GM21723 (cell line): ENCODE results near the gene ARHGEF19.
A peak's percentile ranks its signal among the peaks of the same experiment; 100 is the strongest.
"Not testable (repeated sequence)": the region's sequence is repeated elsewhere in the genome, so short reads cannot be mapped to it uniquely, and the experiment has no call there.

Experiments
- ATAC-seq: cut with Tn5 transposase; IDR thresholded peaks from one replicate; pipeline ENCODE4 v1.9.1; 2021; ENCODE audit warnings: mild to moderate bottlenecking, moderate library complexity; ENCODE audit not compliant: unreplicated experiment

ARHGEF19 gene

DNA sequence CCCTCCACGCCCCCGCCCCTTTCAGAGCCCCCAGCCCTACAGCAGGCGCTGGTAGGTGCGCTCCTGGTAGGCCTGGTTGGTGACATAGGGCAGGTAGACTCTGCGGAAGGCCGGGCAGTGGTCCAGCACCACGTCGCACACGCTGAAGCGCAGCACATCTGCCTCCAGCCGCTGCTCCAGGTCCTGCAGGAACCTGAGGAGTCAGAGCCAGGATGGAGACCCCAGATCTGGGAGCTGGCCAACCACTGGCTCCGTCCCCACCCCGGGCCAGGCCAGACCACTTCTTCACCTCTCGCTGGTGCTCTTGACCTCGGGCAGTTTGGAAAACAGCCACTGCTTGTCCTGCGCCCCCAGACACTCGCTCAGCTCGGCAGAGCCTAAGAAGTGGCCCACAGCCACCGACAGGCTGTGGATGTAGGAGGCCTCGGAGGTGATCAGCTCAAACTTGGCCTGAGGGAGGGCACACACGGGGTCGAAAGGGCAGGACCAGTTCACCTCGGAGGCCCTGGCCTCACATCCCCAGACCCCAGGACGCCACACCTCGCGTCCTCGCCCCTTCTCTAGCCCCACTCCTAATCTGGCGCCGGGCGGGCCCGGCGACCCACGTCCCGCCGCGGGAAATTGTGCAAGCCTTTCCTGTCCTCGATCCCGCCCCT is 6.4 kb downstream of the ARHGEF19 start:
- ATAC-seq: peak; percentile 4

DNA sequence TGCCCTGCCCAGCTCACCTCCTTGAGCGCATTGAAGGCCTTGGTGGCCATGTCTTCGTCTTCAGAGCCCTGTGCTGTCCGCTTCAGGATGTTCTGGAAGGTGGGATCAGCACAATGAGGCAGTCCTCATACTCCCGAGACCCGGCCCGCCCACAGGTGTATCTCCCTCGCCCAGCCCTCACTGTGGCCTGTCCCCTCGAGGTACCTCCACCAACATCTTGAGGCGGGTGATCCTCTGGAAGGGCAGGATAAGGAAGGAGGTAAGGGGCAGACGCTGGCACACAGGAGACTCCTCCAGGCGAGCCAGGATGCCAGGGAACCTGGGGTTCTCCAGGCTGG is 7.1 kb downstream of the ARHGEF19 start:
- ATAC-seq: no peak

- ATAC-seq: no peak
Measured at GRCh38 chr1:16204634-16205333, 7.7 kb downstream of the ARHGEF19 start.

GRCh38 chr1:16204216-16204615 is 8.2 kb downstream of the ARHGEF19 start:
- no peak for ATAC-seq

GRCh38 chr1:16203550-16203949 is 8.9 kb downstream of the ARHGEF19 start:
- ATAC-seq: no peak

GRCh38 chr1:16202281-16203210 is 9.9 kb downstream of the ARHGEF19 start:
- no peak for ATAC-seq

GRCh38 chr1:16199700-16200099 is 12.8 kb downstream of the ARHGEF19 start:
- ATAC-seq: no peak

- ATAC-seq: no peak
Measured at GRCh38 chr1:16199157-16199501, 13.3 kb downstream of the ARHGEF19 start.

GRCh38 chr1:16198444-16199156 is 13.9 kb downstream of the ARHGEF19 start:
- no peak for ATAC-seq

DNA sequence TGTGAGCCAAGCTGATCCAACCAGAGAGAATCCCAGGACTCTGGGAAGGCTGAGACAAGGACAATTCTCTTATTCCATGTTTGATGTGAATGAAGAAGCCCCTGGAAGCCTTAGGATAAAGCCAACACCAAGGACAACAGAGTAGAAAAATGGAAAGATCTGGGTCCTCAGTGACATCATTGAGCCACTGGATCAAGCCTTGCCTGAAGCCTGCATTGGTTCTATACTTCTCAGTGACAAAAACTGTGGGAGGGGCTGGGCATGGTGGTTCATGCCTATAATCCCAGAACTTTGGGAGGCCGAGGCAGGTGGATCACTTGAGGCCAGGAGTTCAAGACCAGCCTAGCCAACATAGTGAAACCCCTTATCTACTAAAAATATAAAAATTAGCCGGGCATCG is 15.6 kb downstream of the ARHGEF19 start:
- ATAC-seq: no peak

DNA sequence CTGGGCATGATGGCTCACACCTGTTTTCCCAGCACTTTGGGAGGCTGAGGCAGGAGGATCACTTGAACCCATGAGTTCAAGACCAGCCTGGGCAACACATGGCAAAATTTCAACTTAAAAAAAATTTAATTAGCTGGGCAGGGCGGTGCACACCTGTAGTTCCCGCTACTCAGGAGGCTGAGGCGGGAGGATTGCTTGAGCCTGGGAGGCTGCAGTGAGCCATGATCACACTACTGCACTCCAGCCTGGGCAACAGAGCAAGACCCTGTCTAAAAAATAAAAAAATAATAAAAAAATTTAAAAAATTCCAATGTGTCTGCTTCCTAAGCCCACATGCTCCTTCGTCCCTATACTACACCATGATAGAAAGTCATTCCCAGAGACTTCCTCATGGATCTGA is 16.3 kb downstream of the ARHGEF19 start:
- ATAC-seq: not testable (repeated sequence)

DNA sequence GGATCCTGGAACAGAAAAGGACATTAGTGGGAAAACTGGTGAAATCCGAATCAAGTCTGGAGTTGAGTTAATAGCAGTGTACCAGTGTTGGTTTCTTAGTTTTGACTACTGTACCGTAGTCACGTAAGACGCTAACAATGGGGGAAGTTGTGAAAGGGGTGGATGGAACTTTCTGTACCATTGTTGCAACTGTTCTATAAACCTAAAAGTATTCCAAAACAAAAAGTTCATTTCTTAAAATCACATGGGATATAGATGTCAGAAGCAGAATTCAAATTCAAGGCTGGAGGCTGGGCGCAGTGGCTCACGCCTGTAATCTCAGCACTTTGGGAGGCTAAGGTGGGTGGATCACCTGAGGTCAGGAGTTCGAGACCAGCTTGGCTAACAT is 16.9 kb downstream of the ARHGEF19 start:
- ATAC-seq: no peak

GRCh38 chr1:16191916-16192546 is 20.4 kb downstream of the ARHGEF19 start:
- ATAC-seq: no peak

DNA sequence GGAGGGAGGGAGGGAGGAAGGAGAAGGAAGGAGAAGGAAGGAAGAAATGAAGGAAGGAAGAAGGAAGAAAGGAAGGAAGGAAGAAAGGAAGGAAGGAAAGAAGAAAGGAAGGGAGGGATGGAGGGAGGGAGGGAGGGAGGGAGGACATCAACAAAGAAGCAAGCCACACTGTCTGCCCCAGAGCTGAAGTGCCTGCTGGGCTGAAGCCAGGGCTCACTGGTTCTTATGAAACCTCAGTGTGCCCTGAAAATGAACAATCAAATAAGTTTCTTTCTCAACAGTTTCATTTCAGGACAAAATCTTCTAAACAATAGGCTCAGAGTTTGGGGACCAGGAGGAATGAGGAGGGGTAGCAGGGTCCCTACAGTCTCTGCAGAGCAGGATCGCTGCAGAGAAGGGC is 21.1 kb downstream of the ARHGEF19 start:
- no peak for ATAC-seq

DNA sequence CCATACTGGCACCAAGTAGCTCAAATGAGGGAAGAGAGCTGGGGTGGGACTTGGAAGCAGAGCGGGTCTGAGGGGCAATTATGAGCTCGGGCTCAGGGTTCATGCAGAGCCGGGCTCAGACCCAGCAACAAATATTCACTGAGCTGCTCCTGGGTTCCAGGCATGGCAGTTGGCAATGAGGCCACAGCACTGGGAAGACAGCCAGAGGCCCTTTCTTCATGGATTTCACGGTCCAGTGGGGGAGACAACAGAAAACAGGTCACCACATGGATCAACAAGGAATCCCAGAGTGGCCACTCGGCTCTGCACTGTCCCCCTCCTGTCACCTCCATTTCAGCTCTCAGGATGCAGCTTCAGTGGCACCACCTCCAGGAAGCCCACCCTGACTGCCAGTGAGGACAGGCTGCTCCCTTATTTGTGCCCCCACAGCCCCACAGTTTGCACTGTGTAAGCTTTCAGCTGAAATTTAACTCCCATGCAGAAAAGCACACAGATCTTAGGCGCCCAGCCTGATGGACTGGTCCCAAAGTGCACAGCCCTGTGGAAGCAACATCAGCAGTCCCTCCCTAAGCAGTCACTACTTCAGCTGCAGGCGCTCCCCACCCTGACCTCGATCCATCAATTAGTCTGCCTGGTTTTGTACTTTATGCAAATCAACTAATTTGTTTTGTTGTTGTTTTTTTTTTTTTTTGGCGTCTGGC is 22.4 kb downstream of the ARHGEF19 start:
- ATAC-seq: no peak

GRCh38 chr1:16189003-16189402 is 23.4 kb downstream of the ARHGEF19 start:
- no peak for ATAC-seq

GRCh38 chr1:16187748-16188401 is 24.6 kb downstream of the ARHGEF19 start:
- ATAC-seq: no peak

DNA sequence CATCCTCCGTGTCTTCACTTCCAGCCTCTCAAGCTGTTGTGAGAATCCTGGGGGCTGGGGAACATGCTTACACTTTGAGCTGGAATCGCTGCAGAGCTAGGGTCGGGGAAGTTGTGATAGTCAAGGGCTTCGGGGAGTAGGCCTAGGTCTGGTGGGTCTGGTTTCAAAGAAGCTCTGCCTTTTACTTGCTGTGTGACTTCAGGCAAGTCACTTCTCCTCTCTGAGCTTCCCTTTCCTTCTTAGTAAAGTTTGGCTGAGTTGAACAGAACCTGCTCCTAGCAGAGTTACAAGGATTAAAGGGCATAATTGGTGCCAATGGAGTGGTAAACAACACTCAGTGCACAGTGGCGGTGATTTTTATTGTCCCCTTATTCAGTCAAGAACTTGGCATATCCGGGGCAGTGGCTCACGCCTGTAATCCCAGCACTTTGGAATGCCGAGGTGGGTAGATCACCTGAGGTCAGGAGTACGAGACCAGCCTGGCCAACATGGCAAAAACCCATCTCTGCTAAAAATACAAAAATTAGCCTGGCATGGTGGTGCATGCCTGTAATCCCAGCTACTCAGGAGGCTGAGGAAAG is 25.7 kb downstream of the ARHGEF19 start:
- no peak for ATAC-seq

DNA sequence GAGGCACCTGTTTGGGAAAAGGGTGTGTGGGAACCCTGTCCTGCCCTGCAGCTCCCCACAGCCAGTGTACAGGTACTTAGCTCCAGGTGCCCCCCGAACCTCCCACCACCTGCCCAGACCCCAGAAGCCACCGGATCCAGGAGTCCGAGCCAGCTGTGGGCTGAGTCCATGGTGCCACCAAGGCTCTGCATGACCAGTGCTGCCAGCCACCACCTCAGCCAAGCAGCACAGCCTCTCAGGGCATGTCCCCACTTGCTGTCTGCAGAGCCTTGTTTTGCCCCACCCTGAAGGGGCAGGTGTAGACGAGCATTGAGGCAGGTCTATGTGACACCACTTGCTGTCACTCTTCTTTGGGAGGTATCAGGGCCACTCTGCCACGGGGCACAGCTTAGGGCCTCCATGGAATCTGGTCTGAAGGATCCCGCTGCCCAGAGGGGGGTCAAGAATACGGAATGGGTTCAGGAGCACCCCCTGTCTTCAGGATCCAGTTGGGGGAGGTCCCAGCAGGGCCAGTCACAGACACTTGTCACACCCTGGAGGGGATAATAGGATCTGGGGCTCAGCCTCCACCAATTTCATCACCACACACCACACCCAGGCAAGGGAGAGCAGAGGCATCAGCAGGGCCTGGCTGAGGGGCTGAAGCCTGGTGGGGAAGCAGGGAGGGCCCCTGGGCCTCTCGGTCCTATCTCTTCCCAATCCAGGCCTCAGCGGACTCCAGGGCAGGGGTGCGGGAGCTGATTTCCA is 27.7 kb downstream of the ARHGEF19 start:
- no peak for ATAC-seq
